ENCODE measurements around the gene NISCH. TPM values are rescaled to one million over a fixed set of nuclear protein-coding genes. Genes with fewer than 3 reads are reported as not detected.

Gene NISCH
- total RNA-seq, 1 donor from 2014 or later: 45.6 TPM

DNA sequence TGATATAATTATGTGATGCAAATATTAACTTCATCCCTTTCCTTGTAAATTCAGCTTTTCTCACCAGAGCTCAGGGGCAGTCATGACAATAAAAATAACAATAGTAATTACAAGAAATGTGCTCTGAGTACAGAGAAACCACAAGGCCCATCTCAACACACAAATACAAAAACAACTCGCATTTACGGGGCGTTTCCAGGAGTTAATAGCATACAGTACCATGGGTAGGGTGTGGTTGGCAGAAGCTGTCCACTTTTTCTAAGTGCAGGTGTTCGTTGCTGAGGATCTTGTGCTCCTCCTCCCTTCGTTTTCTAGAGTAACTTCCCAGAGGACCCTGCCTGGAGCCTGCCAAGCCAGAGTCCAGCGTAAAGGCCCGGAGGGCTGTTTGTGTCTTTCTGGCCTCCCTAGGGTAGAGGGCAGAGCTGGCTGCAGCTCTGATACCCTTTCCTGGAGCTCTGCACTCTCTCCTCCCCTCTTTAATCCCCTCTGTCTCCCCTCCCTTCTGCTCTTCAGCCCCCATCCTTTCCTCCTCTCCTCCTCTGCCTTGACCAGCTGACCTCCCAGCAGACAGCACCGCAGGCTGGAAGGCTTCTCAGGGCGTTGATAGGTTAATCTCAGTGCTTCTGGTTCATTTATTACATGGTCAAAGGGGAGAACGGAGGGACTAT lies 21.9 kb upstream of the NISCH start:
- peak; percentile 21 for ATAC-seq
- intact Hi-C loops (cut with DNase I): no loop called here
- no peak for DNase-seq (ENCODE audit: missing footprints)

DNA sequence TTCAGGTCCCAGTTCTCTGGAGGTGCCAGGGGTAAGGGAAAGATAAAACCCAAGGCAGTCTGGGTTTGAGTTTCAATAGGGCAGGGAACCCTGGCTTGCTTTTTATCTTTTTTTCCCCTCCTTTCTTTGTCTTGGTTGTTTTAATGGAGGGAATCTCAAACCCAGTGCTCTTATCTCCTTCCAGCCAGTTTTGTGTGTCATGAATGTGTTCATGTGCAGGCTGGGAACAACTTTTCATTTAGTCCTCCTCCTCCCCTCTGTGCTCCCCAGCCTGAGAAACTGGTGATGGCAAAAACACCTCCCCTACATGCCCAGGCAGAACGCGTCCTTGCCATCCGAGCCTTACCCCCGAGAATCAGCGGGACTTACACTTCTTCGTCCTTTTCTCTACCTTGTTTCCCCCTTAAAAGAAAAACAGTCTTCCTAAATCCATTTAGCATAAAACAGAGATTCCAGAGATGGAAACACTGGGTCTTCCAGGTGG lies 21.4 kb upstream of the NISCH start:
- ATAC-seq (no peak), DNase-seq (ENCODE audit: missing footprints) (no peak)
- intact Hi-C loops (cut with DNase I): no loop called here

- ATAC-seq: no peak
- no peak for DNase-seq (ENCODE audit: missing footprints)
- intact Hi-C loops (cut with DNase I): no loop called here
Observed at GRCh38 chr3:52434491-52435115, 20.8 kb upstream of the NISCH start.

- ATAC-seq: no peak
- intact Hi-C loops (cut with DNase I): no loop called here
- no peak for DNase-seq (ENCODE audit: missing footprints)
Observed at GRCh38 chr3:52435246-52436101, 19.9 kb upstream of the NISCH start.

- peak; percentile 68 for ATAC-seq
- no peak for DNase-seq (ENCODE audit: missing footprints)
- intact Hi-C loops (cut with DNase I): no loop called here
Observed at GRCh38 chr3:52436500-52437149, 18.8 kb upstream of the NISCH start.

- intact Hi-C loops (cut with DNase I): no loop called here
- DNase-seq (ENCODE audit: missing footprints) (no peak), ATAC-seq (no peak)
Observed at GRCh38 chr3:52437326-52438103, 17.9 kb upstream of the NISCH start.

DNA sequence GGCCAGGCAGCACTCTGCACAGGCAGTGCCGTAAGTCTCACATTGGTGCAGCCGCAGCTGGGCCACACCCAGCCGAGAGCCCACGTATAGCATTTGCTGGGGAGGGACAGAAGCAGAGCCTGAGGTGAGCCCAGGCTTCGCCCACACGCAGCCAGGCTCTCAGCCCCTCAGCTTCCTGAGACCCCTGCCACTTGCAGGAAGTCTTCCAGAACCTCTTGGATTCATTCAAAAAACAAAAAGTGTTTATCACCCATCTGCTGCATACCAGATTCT lies 17.4 kb upstream of the NISCH start:
- no peak for ATAC-seq
- intact Hi-C loops (cut with DNase I): no loop called here
- no peak for DNase-seq (ENCODE audit: missing footprints)

GRCh38 chr3:52438579-52439425 lies 16.6 kb upstream of the NISCH start:
- intact Hi-C loops (cut with DNase I): no loop called here
- DNase-seq (ENCODE audit: missing footprints): no peak

GRCh38 chr3:52439426-52440248 lies 15.8 kb upstream of the NISCH start:
- ATAC-seq: no peak
- intact Hi-C loops (cut with DNase I): no loop called here
- no peak for DNase-seq (ENCODE audit: missing footprints)

More at GRCh38 chr3:52438579-52439425, 16.6 kb upstream of the NISCH start:
- ATAC-seq: no peak

- ATAC-seq (no peak), DNase-seq (ENCODE audit: missing footprints) (no peak)
- intact Hi-C loops (cut with DNase I): no loop called here
Observed at GRCh38 chr3:52440249-52440551, 15.2 kb upstream of the NISCH start.

DNA sequence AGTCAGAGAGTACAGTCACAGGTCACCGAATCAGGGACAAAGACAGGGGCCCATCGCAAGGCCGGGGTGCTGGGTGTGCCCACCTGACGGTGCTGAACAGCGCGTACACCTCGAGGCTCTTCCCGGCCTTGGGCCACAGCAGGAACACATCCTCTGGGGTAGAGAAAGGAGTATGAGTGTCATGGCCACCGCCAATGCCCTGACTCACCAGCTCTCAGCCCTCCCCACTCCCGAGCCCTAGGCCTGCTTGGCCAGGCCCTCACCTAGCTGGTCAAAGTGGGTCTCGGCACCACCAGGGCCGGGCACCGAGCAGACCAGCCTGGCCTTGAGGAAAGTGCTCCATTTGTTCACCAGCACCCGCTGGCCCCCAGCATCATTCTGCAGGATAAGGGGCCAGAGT lies 14.7 kb upstream of the NISCH start:
- ATAC-seq (no peak), DNase-seq (ENCODE audit: missing footprints) (no peak)
- intact Hi-C loops (cut with DNase I): no loop called here

DNA sequence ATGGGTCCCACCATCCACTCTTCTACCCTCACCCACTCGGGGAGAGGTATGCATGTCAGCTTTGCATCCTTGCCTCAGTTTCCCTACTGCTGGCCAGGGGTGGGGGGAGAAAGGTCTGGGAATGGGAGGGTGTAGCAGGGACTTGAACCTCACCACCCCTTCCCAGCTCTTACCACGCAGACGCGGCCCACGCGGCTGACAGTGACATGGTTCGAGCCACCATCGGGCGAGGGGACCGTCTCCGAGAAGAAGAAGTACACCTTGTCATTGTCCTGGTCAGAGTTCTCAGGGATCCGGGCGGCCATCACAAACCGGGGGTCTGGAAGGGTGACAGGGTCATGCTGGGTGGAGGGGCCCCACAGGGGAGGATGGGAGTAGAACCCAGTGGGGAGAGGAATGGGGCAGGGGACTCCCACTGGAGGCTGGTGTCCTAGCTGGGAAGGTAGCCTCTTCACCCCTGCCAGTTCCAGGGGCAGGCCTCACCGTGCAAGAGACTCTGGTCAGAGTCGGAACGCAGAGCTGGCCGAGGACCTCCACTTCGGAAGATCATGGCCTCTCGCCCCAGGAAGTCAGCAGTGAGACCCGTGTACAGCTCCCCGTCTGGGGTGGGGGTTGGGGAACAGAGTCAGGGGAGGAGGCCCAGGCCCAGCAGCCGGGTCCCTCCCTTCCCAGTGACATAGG lies 14.2 kb upstream of the NISCH start:
- ATAC-seq (no peak), DNase-seq (ENCODE audit: missing footprints) (no peak)
- intact Hi-C loops (cut with DNase I): no loop called here

- intact Hi-C loops (cut with DNase I): no loop called here
- no peak for ATAC-seq
Observed at GRCh38 chr3:52441772-52442332, 13.6 kb upstream of the NISCH start.

DNA sequence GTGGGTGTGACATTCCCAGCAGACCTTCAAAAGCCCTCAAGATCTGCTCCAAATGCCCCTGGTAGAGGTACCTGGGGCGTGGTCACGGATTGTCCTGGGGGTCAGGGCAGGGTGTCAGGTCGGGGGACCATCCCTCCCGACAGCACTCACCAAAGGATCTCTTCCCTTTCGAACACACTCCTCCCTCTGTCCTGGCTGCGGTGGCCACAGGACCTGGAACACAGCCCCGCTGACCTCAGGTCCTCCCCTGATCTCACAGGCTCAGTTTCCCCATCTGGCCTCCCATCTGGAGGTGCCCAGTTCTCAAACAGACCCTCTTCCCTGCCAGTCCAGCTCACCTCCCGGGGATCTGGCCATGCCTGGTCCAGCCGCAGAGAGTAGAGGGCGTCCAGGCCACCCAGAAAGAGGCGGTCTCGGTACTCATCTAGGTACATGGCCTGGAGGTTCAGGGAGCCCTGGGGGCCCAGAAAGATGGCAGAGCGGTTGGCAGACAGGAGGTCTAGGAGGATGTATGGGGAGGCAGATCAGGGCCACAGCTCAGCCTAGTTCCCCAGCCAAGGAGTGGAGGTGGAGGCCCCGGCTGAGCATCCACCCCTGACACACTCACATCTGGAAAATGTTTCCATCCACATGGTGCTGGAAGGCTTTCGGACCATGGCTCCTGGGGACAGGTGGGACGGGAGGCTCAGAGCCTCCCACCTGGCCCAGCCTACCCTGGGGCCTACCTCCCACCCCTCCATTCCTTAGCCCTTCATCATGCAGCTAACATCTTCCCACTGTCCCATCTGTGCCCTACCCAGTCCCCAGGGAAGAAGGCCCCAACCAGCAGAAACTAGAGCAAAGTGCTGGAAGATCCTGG lies 12.8 kb upstream of the NISCH start:
- intact Hi-C loops (cut with DNase I): no loop called here
- DNase-seq (ENCODE audit: missing footprints) (no peak), ATAC-seq (no peak)

More at GRCh38 chr3:52441772-52442332, 13.6 kb upstream of the NISCH start:
- no peak for DNase-seq (ENCODE audit: missing footprints)

DNA sequence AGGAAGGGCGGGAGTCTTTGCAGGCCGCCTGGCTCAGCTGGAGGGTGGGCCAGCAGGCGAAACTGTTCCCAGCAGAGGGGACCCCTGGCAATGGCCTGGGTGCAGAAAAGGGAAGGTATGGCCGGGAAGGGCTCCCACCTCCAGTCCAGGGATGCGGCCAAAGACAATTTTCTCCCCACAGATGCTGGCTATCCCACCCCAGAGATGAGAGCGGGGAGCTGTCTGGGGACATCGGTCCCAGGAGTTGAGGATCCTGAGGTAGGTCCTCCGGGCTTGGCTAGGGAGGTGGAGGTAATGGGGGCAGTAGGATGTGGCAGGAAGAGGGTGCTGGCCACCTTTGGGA lies 12.2 kb upstream of the NISCH start:
- no peak for ATAC-seq

More for the DNA sequence above, 12.2 kb upstream of the NISCH start:
- intact Hi-C loops (cut with DNase I): no loop called here
- DNase-seq (ENCODE audit: missing footprints): no peak

Data from Right ventricle myocardium inferior (tissue), 1 donor.